Prostate gland (tissue), 2 donors: Measurements from ENCODE around the gene UBR3.
"Not testable (repeated sequence)": the region's sequence is repeated elsewhere in the genome, so short reads cannot be mapped to it uniquely, and the experiment has no call there.

Experiments used
- POLR2A ChIP-seq: fragments of 450-650 bp; IDR thresholded peaks from one replicate; pipeline ENCODE4 v1.6.1; 2016; ENCODE audit warnings: antibody characterized with exemption, mild to moderate bottlenecking
- POLR2AphosphoS5 ChIP-seq: sonication (generic); formaldehyde crosslinking; IDR thresholded peaks from one replicate; pipeline ENCODE4 v1.6.1; 2017; ENCODE audit warnings: antibody characterized with exemption
- TF ChIP-seq, protein P1 (sequence below), 4 experiments: fragments of 200-600 bp in 2 of 4; fragments of 450-650 bp in 2 of 4; sonication (generic) in 2 of 4; IDR thresholded peaks; 1 replicate in 3 of 4; 2 replicates in 1 of 4; pipeline ENCODE4 v1.5.1; 2016 to 2019; ENCODE audit warnings: antibody characterized with exemption in 4 of 4, mild to moderate bottlenecking in 2 of 4, moderate library complexity in 2 of 4

DNA sequence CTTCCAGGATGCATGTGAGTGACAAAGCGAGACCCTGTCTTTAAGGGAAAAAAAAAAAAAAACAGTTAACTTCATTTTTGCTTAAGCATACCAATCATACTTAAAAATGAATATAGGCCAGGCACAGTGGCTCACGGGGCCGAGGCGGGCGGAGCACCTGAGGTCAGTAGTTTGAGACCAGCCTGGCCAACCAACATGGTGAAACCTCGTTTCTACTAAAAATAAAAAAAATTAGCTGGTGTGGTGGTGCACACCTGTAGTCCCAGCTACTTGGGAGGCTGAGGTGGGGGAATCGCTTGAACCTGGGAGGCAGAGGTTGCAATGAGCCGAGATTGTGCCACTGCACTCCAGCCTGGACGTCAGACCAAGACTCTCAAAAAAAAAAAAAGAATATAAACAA is 44.1 kb downstream of the UBR3 start:
- TF ChIP-seq, protein P1, sequence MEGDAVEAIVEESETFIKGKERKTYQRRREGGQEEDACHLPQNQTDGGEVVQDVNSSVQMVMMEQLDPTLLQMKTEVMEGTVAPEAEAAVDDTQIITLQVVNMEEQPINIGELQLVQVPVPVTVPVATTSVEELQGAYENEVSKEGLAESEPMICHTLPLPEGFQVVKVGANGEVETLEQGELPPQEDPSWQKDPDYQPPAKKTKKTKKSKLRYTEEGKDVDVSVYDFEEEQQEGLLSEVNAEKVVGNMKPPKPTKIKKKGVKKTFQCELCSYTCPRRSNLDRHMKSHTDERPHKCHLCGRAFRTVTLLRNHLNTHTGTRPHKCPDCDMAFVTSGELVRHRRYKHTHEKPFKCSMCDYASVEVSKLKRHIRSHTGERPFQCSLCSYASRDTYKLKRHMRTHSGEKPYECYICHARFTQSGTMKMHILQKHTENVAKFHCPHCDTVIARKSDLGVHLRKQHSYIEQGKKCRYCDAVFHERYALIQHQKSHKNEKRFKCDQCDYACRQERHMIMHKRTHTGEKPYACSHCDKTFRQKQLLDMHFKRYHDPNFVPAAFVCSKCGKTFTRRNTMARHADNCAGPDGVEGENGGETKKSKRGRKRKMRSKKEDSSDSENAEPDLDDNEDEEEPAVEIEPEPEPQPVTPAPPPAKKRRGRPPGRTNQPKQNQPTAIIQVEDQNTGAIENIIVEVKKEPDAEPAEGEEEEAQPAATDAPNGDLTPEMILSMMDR (IDR thresholded peaks at IDR 0.05): not testable (repeated sequence)
- TF ChIP-seq POLR2AphosphoS5, POLR2A: not testable (repeated sequence)
